Sigmoid colon (tissue), 7 donors: Measurements from ENCODE around the gene CYBC1. TPM values are rescaled to one million over a fixed set of nuclear protein-coding genes. Genes with fewer than 3 reads are reported as not detected.

Experiments
- DNase-seq: peaks from one replicate; pipeline ENCODE4 v3.0.0-alpha.2; 2019
- H3K27ac ChIP-seq, 4 donors: fragments of 200-600 bp; sonication (generic); one replicate each; pipeline ENCODE4 v1.5.1; 2016 to 2019; ENCODE audit warnings: mild to moderate bottlenecking in 1 of 4
- H3K27me3 ChIP-seq, 3 donors: fragments of 200-600 bp; sonication (generic); one replicate each; pipeline ENCODE4 v1.5.1; 2019; ENCODE audit warnings: mild to moderate bottlenecking in 1 of 3
- H3K36me3 ChIP-seq, 4 donors: fragments of 200-600 bp; sonication (generic); one replicate each; pipeline ENCODE4 v1.5.1; 2016 to 2019
- H3K4me1 ChIP-seq, 4 donors: fragments of 200-600 bp; sonication (generic); one replicate each; pipeline ENCODE4 v1.5.1; 2017 to 2019
- H3K4me3 ChIP-seq, 4 donors: fragments of 200-600 bp; sonication (generic); one replicate each; pipeline ENCODE4 v1.5.1; 2017 to 2019; ENCODE audit warnings: mild to moderate bottlenecking in 2 of 4, moderate library complexity in 1 of 4
- H3K9me3 ChIP-seq, 4 donors: fragments of 200-600 bp in 3 of 4; sonication (generic) in 3 of 4; one replicate each; pipeline versions ENCODE4 v1.5.1 to v1.6.1; 2013 to 2019
- CTCF ChIP-seq, 4 experiments: fragments of 450-650 bp in 3 of 4; fragments of 200-600 bp in 1 of 4; IDR thresholded peaks; one replicate each; pipeline ENCODE4 v1.5.1; 2016 to 2019; ENCODE audit warnings: antibody characterized with exemption in 4 of 4, mild to moderate bottlenecking in 3 of 4, moderate library complexity in 2 of 4
- EP300 ChIP-seq, 4 donors: sonication (generic); formaldehyde crosslinking; IDR thresholded peaks; one replicate each; pipeline ENCODE4 v1.6.1; 2017; ENCODE audit warnings: antibody characterized with exemption in 4 of 4
- POLR2A ChIP-seq, 2 donors: fragments of 450-650 bp; IDR thresholded peaks; one replicate each; pipeline ENCODE4 v1.6.1; 2016; ENCODE audit warnings: antibody characterized with exemption in 2 of 2, mild to moderate bottlenecking in 2 of 2, moderate library complexity in 2 of 2
- POLR2AphosphoS5 ChIP-seq, 4 donors: sonication (generic); formaldehyde crosslinking; IDR thresholded peaks; one replicate each; pipeline ENCODE4 v1.6.1; 2017; ENCODE audit warnings: antibody characterized with exemption in 4 of 4
- WGBS, 2 donors: extraction: QIAGEN DNeasy Blood & Tissue Kit; methylation state at CpG; one replicate each; pipeline ENCODE4 v1.1.7; 2013; 5-methylcytosine and 5-hydroxymethylcytosine counted together
- intact Hi-C: fragments of 100-400 bp; cut with DNase I; formaldehyde crosslinking; loops from one replicate; pipeline ENCODE4 v1.15.1; 2023
- polyA plus RNA-seq, 3 donors: library from polyadenylated mRNA; stranded (reverse); fragments of 200-250 nt; gene quantifications; one replicate each; pipeline ENCODE4 v1.2.3, GENCODE V29; 2013
- total RNA-seq, 4 donors: library from RNA; depleted of rRNA; stranded (reverse); fragments of >200 nt; gene quantifications; one replicate each; pipeline ENCODE4 v1.1.0, GENCODE V29; 2016
- donor health status: healthy with polysubstance abuse.
- donor health status: Bipolar disorder and iron deficiency.
- donor health status: healthy.

The CYBC1 gene
- total and polyA plus RNA-seq, 7 donors, result 22.8 to 116 (median 39.9) TPM

- H3K27me3 ChIP-seq, result no peaks in the 10 kb centered on the region
- intact Hi-C loops, result no loop called here
- H3K9me3 ChIP-seq, result no peaks in the 10 kb centered on the region
- 82 to 83% methylated on average over 8 of the region's 8 CpGs for WGBS, 2 donors
- TF ChIP-seq CTCF (IDR thresholded peaks at IDR 0.05) (no peak), POLR2A (IDR thresholded peaks at IDR 0.05) (no peak), EP300 (IDR thresholded peaks at IDR 0.05) (no peak), POLR2AphosphoS5 (IDR thresholded peaks at IDR 0.05) (no peak)
- H3K4me3 ChIP-seq, result no peak overlapping the region
- peak; percentile 70 for DNase-seq
- H3K27ac ChIP-seq, result peak overlapping the region in 3 of 4 donors; percentile 50 to 76 (median 51)
- H3K4me1 ChIP-seq, result peaks cover 0 to 23% (median 12%) of the 10 kb centered on the region in 4 donors
- peaks cover 25 to 48% (median 30%) of the 10 kb centered on the region in 4 donors for H3K36me3 ChIP-seq
Measured at GRCh38 chr17:82489117-82489516, 38.6 kb upstream of the CYBC1 start.

- Histone ChIP-seq H3K9me3 (no peaks in the 10 kb centered on the region), H3K4me1 (peaks cover 0 to 13% (median 4%) of the 10 kb centered on the region in 4 donors), H3K4me3 (no peak overlapping the region), H3K27me3 (no peaks in the 10 kb centered on the region), H3K36me3 (peaks cover 27 to 60% (median 37%) of the 10 kb centered on the region in 4 donors), H3K27ac (peak overlapping the region in 1 of 4 donors; percentile 76)
- intact Hi-C loops, result no loop called here
- no peak for DNase-seq
- WGBS, 2 donors, result 88 to 89% methylated on average over 14 of the region's 14 CpGs
- TF ChIP-seq EP300 (IDR thresholded peaks at IDR 0.05) (no peak), POLR2AphosphoS5 (IDR thresholded peaks at IDR 0.05) (no peak), POLR2A (IDR thresholded peaks at IDR 0.05) (no peak), CTCF (IDR thresholded peaks at IDR 0.05) (no peak)
Measured at GRCh38 chr17:82487910-82488309, 37.4 kb upstream of the CYBC1 start.

GRCh38 chr17:82486231-82487094 lies 35.9 kb upstream of the CYBC1 start:
- H3K4me1 ChIP-seq, result peaks cover 0 to 8% (median 0%) of the 10 kb centered on the region in 4 donors
- no peak overlapping the region for H3K4me3 ChIP-seq
- WGBS, 2 donors, result 34 to 70% methylated on average over 13 of the region's 13 CpGs
- H3K36me3 ChIP-seq, result peaks cover 27 to 75% (median 39%) of the 10 kb centered on the region in 4 donors
- DNase-seq, result no peak
- intact Hi-C loops, result no loop called here
- no peak overlapping the region for H3K27ac ChIP-seq
- no peaks in the 10 kb centered on the region for H3K27me3 ChIP-seq
- no peaks in the 10 kb centered on the region for H3K9me3 ChIP-seq
- TF ChIP-seq EP300 (IDR thresholded peaks at IDR 0.05) (no peak), CTCF (IDR thresholded peaks at IDR 0.05) (no peak), POLR2AphosphoS5 (IDR thresholded peaks at IDR 0.05) (no peak), POLR2A (IDR thresholded peaks at IDR 0.05) (no peak)

GRCh38 chr17:82483836-82484235 lies 33.3 kb upstream of the CYBC1 start:
- TF ChIP-seq EP300 (IDR thresholded peaks at IDR 0.05), result no peak
- no peak for TF ChIP-seq POLR2AphosphoS5 (IDR thresholded peaks at IDR 0.05)
- TF ChIP-seq POLR2A (IDR thresholded peaks at IDR 0.05), result no peak
- TF ChIP-seq CTCF (IDR thresholded peaks at IDR 0.05), result no peak
- no peak overlapping the region for H3K27ac ChIP-seq
- H3K27me3 ChIP-seq, result no peaks in the 10 kb centered on the region
- WGBS, 2 donors, result 33 to 96% methylated on average over 9 of the region's 9 CpGs
- no peak for DNase-seq
- H3K4me3 ChIP-seq, result no peak overlapping the region
- no peaks in the 10 kb centered on the region for H3K9me3 ChIP-seq
- peaks cover 43 to 100% (median 59%) of the 10 kb centered on the region in 4 donors for H3K36me3 ChIP-seq
- H3K4me1 ChIP-seq, result peaks cover 0 to under 1% (median 0%) of the 10 kb centered on the region in 4 donors
- intact Hi-C loops, result no loop called here
